HepG2 (cell line): ENCODE results near the gene OPRL1. TPM values are rescaled to one million over a fixed set of nuclear protein-coding genes. Genes with fewer than 3 reads are reported as not detected.

ENCODE experiments used
- EHMT2 ChIP-seq: fragments of 200-600 bp; sonication (generic); IDR thresholded peaks from 2 replicates; pipeline ENCODE4 v1.7.0; 2017; ENCODE audit warnings: antibody characterized with exemption, low read depth, low read length, borderline replicate concordance
- ERF ChIP-seq: IDR thresholded peaks from 2 replicates; pipeline ENCODE4 v1.6.1; 2018; ENCODE audit warnings: missing biosample characterization, missing genetic modification reagents
- PBX3 ChIP-seq: sonication (generic); formaldehyde crosslinking; IDR thresholded peaks from 2 replicates; pipeline ENCODE4 v1.8.1; 2023; ENCODE audit warnings: missing genetic modification reagents, inconsistent platforms, borderline replicate concordance
- PLSCR1 ChIP-seq: sonication (generic); formaldehyde crosslinking; IDR thresholded peaks from 2 replicates; pipeline ENCODE4 v1.5.0; 2020; ENCODE audit warnings: missing genetic modification reagents, mild to moderate bottlenecking, borderline replicate concordance
- RNF219 ChIP-seq: sonication (generic); formaldehyde crosslinking; IDR thresholded peaks from 2 replicates; pipeline ENCODE4 v1.5.0; 2020; ENCODE audit warnings: mild to moderate bottlenecking, missing genetic modification reagents
- ZBTB4 ChIP-seq: sonication (generic); formaldehyde crosslinking; IDR thresholded peaks from 2 replicates; pipeline ENCODE4 v1.4.0; 2020; ENCODE audit warnings: missing genetic modification reagents, mild to moderate bottlenecking, borderline replicate concordance
- ZNF24 ChIP-seq: fragments of 450-650 bp; IDR thresholded peaks from 2 replicates; pipeline ENCODE4 v1.6.1; 2017; ENCODE audit warnings: antibody characterized with exemption, mild to moderate bottlenecking
- ZNF577 ChIP-seq: sonication (generic); formaldehyde crosslinking; IDR thresholded peaks from 2 replicates; pipeline ENCODE4 v1.4.0; 2020; ENCODE audit warnings: mild to moderate bottlenecking, low read depth, missing genetic modification reagents, borderline replicate concordance
- ZNF674 ChIP-seq: sonication (generic); formaldehyde crosslinking; IDR thresholded peaks from 2 replicates; pipeline ENCODE4 v1.5.0; 2020; ENCODE audit warnings: low read depth, mild to moderate bottlenecking, missing genetic modification reagents
- polyA plus RNA-seq, 8 experiments: library from polyadenylated mRNA; depleted of rRNA in 3 of 8; stranded (reverse) in 7 of 8; unstranded in 1 of 8; fragments of >200 nt; fragmentation: Illumina TruSeq in 4 of 8; extraction: Trizol in 4 of 8; gene quantifications; 2 replicates each; pipeline versions ENCODE4 v1.2.1 to v1.2.3, GENCODE V29; 2011 to 2016; ENCODE audit warnings: low read depth in 4 of 8, missing spikeins in 1 of 8, mixed read lengths in 1 of 8; ENCODE audit not compliant: insufficient read depth in 1 of 8
- total RNA-seq, 5 experiments: library from RNA; depleted of rRNA; stranded (reverse); fragments of >200 nt; fragmentation: Illumina TruSeq; extraction: Trizol; gene quantifications; 2 replicates each; pipeline ENCODE4 v1.2.3, GENCODE V29; 2016; ENCODE audit warnings: low read depth in 1 of 5

OPRL1 gene
- total and polyA plus RNA-seq, 2 of the 13 experiments (the other 11 are each of a cell fraction or from before 2014, with no cell fraction given): 0.35 to 0.71 TPM

GRCh38 chr20:64148581-64148980 lies 68.7 kb downstream of the OPRL1 start (continued):
- no peak for TF ChIP-seq ZBTB4 (CRISPR knock-in tag)
- TF ChIP-seq PLSCR1: no peak
- no peak for TF ChIP-seq ERF (CRISPR knock-in tag)
- no peak for TF ChIP-seq ZNF577 (CRISPR knock-in tag)
- no peak for TF ChIP-seq RNF219 (CRISPR knock-in tag)
- no peak for TF ChIP-seq EHMT2
- TF ChIP-seq PBX3 (CRISPR knock-in tag): no peak
- TF ChIP-seq ZNF674 (CRISPR knock-in tag): no peak
- TF ChIP-seq ZNF24: no peak
